NB4 (cell line): Measurements from ENCODE around the gene MORN1.

Experiments used
- DNase-seq: peaks from one replicate; pipeline ENCODE4 v3.0.0; 2010; ENCODE audit warnings: low read depth
- H3K4me3 ChIP-seq: one replicate; pipeline ENCODE4 v1.5.1; 2011; ENCODE audit warnings: mild to moderate bottlenecking, low read depth, low read length, moderate library complexity
- CTCF ChIP-seq: IDR thresholded peaks from one replicate; pipeline ENCODE4 v1.5.1; 2012; ENCODE audit warnings: low read depth, low read length
- MAX ChIP-seq: IDR thresholded peaks from 2 replicates; pipeline ENCODE4 v1.6.1; 2011; ENCODE audit warnings: low read depth, low read length
- MYC ChIP-seq: IDR thresholded peaks from 2 replicates; pipeline ENCODE4 v1.6.1; 2011; ENCODE audit warnings: low read depth, low read length
- POLR2A ChIP-seq: IDR thresholded peaks from 2 replicates; pipeline ENCODE4 v1.6.1; 2011; ENCODE audit warnings: mild to moderate bottlenecking; ENCODE audit not compliant: insufficient read length; ENCODE audit errors: extremely low read depth

Gene MORN1

GRCh38 chr1:2418791-2419320 is 27.5 kb upstream of the MORN1 start:
- no peak overlapping the region for H3K4me3 ChIP-seq
- TF ChIP-seq CTCF (no peak), MYC (no peak), MAX (no peak), POLR2A (no peak)

GRCh38 chr1:2417833-2418225 is 26.5 kb upstream of the MORN1 start:
- DNase-seq: no peak

More at GRCh38 chr1:2418791-2419320, 27.5 kb upstream of the MORN1 start:
- no peak for DNase-seq

GRCh38 chr1:2417083-2417832 is 25.9 kb upstream of the MORN1 start:
- no peak overlapping the region for H3K4me3 ChIP-seq
- DNase-seq: no peak
- TF ChIP-seq MYC: no peak
- TF ChIP-seq MAX: no peak
- no peak for TF ChIP-seq CTCF
- TF ChIP-seq POLR2A: no peak

More at GRCh38 chr1:2417833-2418225, 26.5 kb upstream of the MORN1 start:
- no peak overlapping the region for H3K4me3 ChIP-seq
- TF ChIP-seq POLR2A (no peak), CTCF (no peak), MAX (no peak), MYC (no peak)

GRCh38 chr1:2416403-2416802 is 25.0 kb upstream of the MORN1 start:
- H3K4me3 ChIP-seq: no peak overlapping the region
- TF ChIP-seq MAX: no peak
- TF ChIP-seq CTCF: no peak
- TF ChIP-seq MYC: no peak
- TF ChIP-seq POLR2A: no peak
- no peak for DNase-seq

- no peak for DNase-seq
Observed at GRCh38 chr1:2415801-2416208, 24.5 kb upstream of the MORN1 start.

More at GRCh38 chr1:2415801-2416208, 24.5 kb upstream of the MORN1 start:
- TF ChIP-seq POLR2A: no peak
- TF ChIP-seq MAX: no peak
- TF ChIP-seq CTCF: no peak
- TF ChIP-seq MYC: no peak
- no peak overlapping the region for H3K4me3 ChIP-seq
